Testis (tissue), 2 donors: ENCODE measurements around the gene CNDP1.
"Not testable (repeated sequence)": the region's sequence is repeated elsewhere in the genome, so short reads cannot be mapped to it uniquely, and the experiment has no call there.

ENCODE experiments used
- CTCF ChIP-seq, 3 experiments: fragments of 450-650 bp in 2 of 3; fragments of 200-600 bp in 1 of 3; sonication (generic) in 1 of 3; IDR thresholded peaks; one replicate each; pipeline ENCODE4 v1.5.1; 2016 to 2019; ENCODE audit warnings: antibody characterized with exemption in 3 of 3, mild to moderate bottlenecking in 2 of 3, moderate library complexity in 1 of 3
- POLR2A ChIP-seq: fragments of 450-650 bp; IDR thresholded peaks from one replicate; pipeline ENCODE4 v1.6.1; 2017; ENCODE audit warnings: antibody characterized with exemption, mild to moderate bottlenecking, moderate library complexity

DNA sequence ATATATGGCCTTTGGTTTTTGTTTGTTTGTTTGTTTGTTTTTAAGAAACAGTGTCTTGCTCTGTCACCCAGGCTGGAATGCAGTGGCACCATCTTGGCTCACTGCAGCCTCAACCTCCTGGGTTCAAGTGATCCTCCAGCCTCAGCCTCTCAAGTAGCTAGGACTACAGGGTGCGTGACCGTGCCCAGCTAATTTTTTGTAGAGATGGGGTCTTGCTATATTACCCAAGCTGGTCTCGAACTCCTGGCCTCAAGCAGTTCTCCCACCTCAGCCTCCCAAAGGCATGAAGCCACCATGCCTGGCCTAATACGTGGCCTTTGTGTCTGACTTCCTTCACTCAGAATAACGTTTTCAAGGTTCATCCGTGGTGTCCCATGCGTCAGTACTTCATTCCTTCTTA lies 9.4 kb upstream of the CNDP1 start:
- not testable (repeated sequence) for TF ChIP-seq CTCF (IDR thresholded peaks at IDR 0.05); POLR2A
